Choroid plexus epithelial cell (primary cell): ENCODE data around the gene PSMD11.

Source experiments
- DNase-seq: peaks from one replicate; pipeline ENCODE4 v3.0.0-alpha.2; 2010; ENCODE audit warnings: low read depth
- H3K4me3 ChIP-seq: 2 replicates; pipeline ENCODE4 v1.5.1; 2011; ENCODE audit warnings: low read depth, mild to moderate bottlenecking, control low read depth, low read length, moderate library complexity
- CTCF ChIP-seq: conservative IDR thresholded peaks from 2 replicates; pipeline ENCODE4 v1.5.1; 2011; ENCODE audit warnings: low read depth, mild to moderate bottlenecking, control low read depth, inconsistent platforms, low read length, moderate library complexity

Gene PSMD11

GRCh38 chr17:32451879-32452278 lies 7.6 kb downstream of the PSMD11 start:
- DNase-seq, result no peak
- no peak overlapping the region for H3K4me3 ChIP-seq
- TF ChIP-seq CTCF, result no peak

GRCh38 chr17:32452281-32452680 lies 8.0 kb downstream of the PSMD11 start:
- DNase-seq, result no peak
- H3K4me3 ChIP-seq, result no peak overlapping the region
- no peak for TF ChIP-seq CTCF

GRCh38 chr17:32453370-32453769 lies 9.1 kb downstream of the PSMD11 start:
- no peak overlapping the region for H3K4me3 ChIP-seq
- DNase-seq, result no peak
- no peak for TF ChIP-seq CTCF

- no peak for DNase-seq
- TF ChIP-seq CTCF, result no peak
- no peak overlapping the region for H3K4me3 ChIP-seq
Observed at GRCh38 chr17:32458371-32458770, 14.1 kb downstream of the PSMD11 start.

GRCh38 chr17:32460054-32460453 lies 15.7 kb downstream of the PSMD11 start:
- no peak for DNase-seq
- no peak for TF ChIP-seq CTCF
- H3K4me3 ChIP-seq, result no peak overlapping the region

GRCh38 chr17:32461498-32461852 lies 17.2 kb downstream of the PSMD11 start:
- TF ChIP-seq CTCF, result no peak
- no peak for DNase-seq
- H3K4me3 ChIP-seq, result no peak overlapping the region

- DNase-seq, result peak; percentile 81
- no peak overlapping the region for H3K4me3 ChIP-seq
- TF ChIP-seq CTCF, result peak; percentile 66
Observed at GRCh38 chr17:32461853-32462617, 17.7 kb downstream of the PSMD11 start.
